Fibroblast of skin of right quadriceps (primary cell): ENCODE results near the gene MRPL53.

ENCODE experiments used
- DNase-seq: peaks from one replicate; pipeline ENCODE4 v3.0.0-alpha.2; 2013

MRPL53 gene

GRCh38 chr2:74424139-74424992 lies 48.1 kb downstream of the MRPL53 start:
- no peak for DNase-seq

GRCh38 chr2:74423231-74424095 lies 49.0 kb downstream of the MRPL53 start:
- no peak for DNase-seq
